HCT116 (cell line): ENCODE measurements around the gene SPRY4. TPM values are rescaled to one million over a fixed set of nuclear protein-coding genes. Genes with fewer than 3 reads are reported as not detected.

Source experiments
- ATAC-seq: fragments of 200-7000 bp; cut with Tn5 transposase; 2 replicates; pipeline ENCODE4 v1.9.1; 2020; ENCODE audit warnings: mild to moderate bottlenecking, moderate library complexity
- BruUV-seq: library from RNA; stranded (reverse); fragments of 400-500 nt; replicated peaks from 2 replicates; lab custom pipeline; 2021; lab: Mats Ljungman, UMichigan
- CTCF ChIA-PET: fragments of 300-600 bp; sonication (Branson Sonifier 250); formaldehyde crosslinking; loops from one replicate; lab custom pipeline; 2021; ENCODE audit warnings: antibody characterized with exemption; lab: Charles Lee
- POLR2A ChIA-PET: fragments of 300-600, 350-600 bp; sonication (Branson Sonifier 250); formaldehyde crosslinking; loops from one replicate; lab custom pipeline; 2021; ENCODE audit warnings: antibody characterized with exemption; lab: Charles Lee
- RAD21 ChIA-PET, 2 experiments: fragments of 300-600 bp; sonication (Branson Sonifier 250); formaldehyde crosslinking; loops; one replicate each; lab custom pipeline; 2023; ENCODE audit warnings: low total read pairs in 2 of 2; ENCODE audit not compliant: uncharacterized antibody in 2 of 2, unreplicated experiment in 2 of 2, low non-redundant PET in 1 of 2; lab: Charles Lee
- DNase-seq: peaks from one replicate; pipeline ENCODE4 v3.0.0-alpha.2; 2010; ENCODE audit warnings: low read depth, low spot score
- H2AFZ ChIP-seq: fragments of 200-600 bp; shearing (Covaris generic), sonication (generic); 2 replicates; pipeline ENCODE4 v1.6.1; 2017; ENCODE audit warnings: low read depth, mixed run types, mixed read lengths, antibody characterized with exemption, low read length; ENCODE audit not compliant: poor library complexity, severe bottlenecking
- H3K27ac ChIP-seq: 2 replicates; pipeline ENCODE4 v1.5.1; 2012; ENCODE audit warnings: low read depth, low read length
- H3K27me3 ChIP-seq: fragments of 200-600 bp; sonication (generic); 2 replicates; pipeline ENCODE4 v1.6.1; 2016; ENCODE audit warnings: mixed run types, low read length, mixed read lengths; ENCODE audit not compliant: insufficient read depth
- H3K36me3 ChIP-seq, 2 experiments: fragments of 200-500 bp in 1 of 2; fragments of 200-600 bp in 1 of 2; sonication (Bioruptor generic) in 1 of 2; sonication (generic) in 1 of 2; 2 replicates each; pipeline versions ENCODE4 v1.5.1 to v1.6.1; 2014 to 2016; ENCODE audit warnings: low read length in 2 of 2, inconsistent platforms in 1 of 2, mixed read lengths in 1 of 2, mixed run types in 1 of 2; ENCODE audit not compliant: insufficient read depth in 2 of 2, control insufficient read depth in 1 of 2
- H3K4me1 ChIP-seq, 2 experiments: fragments of 200-600 bp in 1 of 2; sonication (generic) in 1 of 2; 2 replicates each; pipeline versions ENCODE4 v1.5.1 to v1.6.1; 2012 to 2017; ENCODE audit warnings: low read length in 2 of 2, inconsistent platforms in 1 of 2, mild to moderate bottlenecking in 1 of 2, mixed read lengths in 1 of 2, mixed run types in 1 of 2, moderate library complexity in 1 of 2; ENCODE audit not compliant: insufficient read depth in 2 of 2, control insufficient read depth in 1 of 2
- H3K4me2 ChIP-seq: fragments of 200-600 bp; sonication (generic); 2 replicates; pipeline ENCODE4 v1.6.1; 2017; ENCODE audit warnings: mixed run types, low read length, mixed read lengths
- H3K4me3 ChIP-seq, 2 experiments: fragments of 200-600 bp in 1 of 2; sonication (generic) in 1 of 2; replicated peaks in 1 of 2; 2 replicates each; pipeline ENCODE4 v1.5.1; 2011 to 2016; ENCODE audit warnings: low read length in 2 of 2, control low read depth in 1 of 2, low read depth in 1 of 2, mild to moderate bottlenecking in 1 of 2, mixed read lengths in 1 of 2, mixed run types in 1 of 2
- H3K79me2 ChIP-seq: fragments of 200-600 bp; sonication (generic); 2 replicates; pipeline ENCODE4 v1.6.1; 2017; ENCODE audit warnings: mild to moderate bottlenecking, mixed run types, low read length, moderate library complexity, mixed read lengths; ENCODE audit not compliant: insufficient read depth
- H3K9ac ChIP-seq: fragments of 200-600 bp; sonication (generic); 2 replicates; pipeline ENCODE4 v1.6.1; 2016; ENCODE audit warnings: low read length, mixed read lengths
- H3K9me2 ChIP-seq: fragments of 200-600 bp; sonication (generic), shearing (Covaris generic); 2 replicates; pipeline ENCODE4 v1.6.1; 2017; ENCODE audit warnings: mixed run types, mild to moderate bottlenecking, moderate library complexity; ENCODE audit not compliant: insufficient read depth
- H3K9me3 ChIP-seq, 2 experiments: fragments of 200-500 bp in 1 of 2; fragments of 200-600 bp in 1 of 2; sonication (Bioruptor generic) in 1 of 2; sonication (generic) in 1 of 2; 2 replicates each; pipeline ENCODE4 v1.6.1; 2014 to 2017; ENCODE audit warnings: low read length in 2 of 2, mixed read lengths in 2 of 2, inconsistent platforms in 1 of 2, low read depth in 1 of 2, mild to moderate bottlenecking in 1 of 2, mixed run types in 1 of 2, moderate library complexity in 1 of 2; ENCODE audit not compliant: control insufficient read depth in 1 of 2, insufficient read depth in 1 of 2
- H4K20me1 ChIP-seq: fragments of 200-600 bp; sonication (generic), shearing (Covaris generic); 2 replicates; pipeline ENCODE4 v1.6.1; 2017; ENCODE audit warnings: mixed run types, mild to moderate bottlenecking, moderate library complexity; ENCODE audit not compliant: insufficient read depth
- CBX3 ChIP-seq: IDR thresholded peaks from 2 replicates; pipeline ENCODE4 v1.6.1; 2012; ENCODE audit warnings: low read depth
- CEBPB ChIP-seq: IDR thresholded peaks from 2 replicates; pipeline ENCODE4 v1.6.1; 2012; ENCODE audit warnings: low read depth
- ELF1 ChIP-seq: IDR thresholded peaks from 2 replicates; pipeline ENCODE4 v1.6.1; 2012; ENCODE audit warnings: low read depth, borderline replicate concordance
- POLR2A ChIP-seq: IDR thresholded peaks from 2 replicates; pipeline ENCODE4 v1.7.0; 2011; ENCODE audit warnings: borderline replicate concordance; ENCODE audit not compliant: insufficient read depth, insufficient read length; ENCODE audit errors: extremely low read depth
- RAD21 ChIP-seq: IDR thresholded peaks from 2 replicates; pipeline ENCODE4 v1.6.1; 2012; ENCODE audit warnings: low read depth, mild to moderate bottlenecking
- SIN3A ChIP-seq: IDR thresholded peaks from 2 replicates; pipeline ENCODE4 v1.6.1; 2012; ENCODE audit warnings: low read depth
- intact Hi-C: fragments of 100-400 bp; cut with micrococcal nuclease; formaldehyde crosslinking; loops from 2 replicates; pipeline ENCODE4 v1.10.0; 2022
- total RNA-seq: library from RNA; stranded (reverse); gene quantifications from one replicate; pipeline ENCODE4 v1.2.1, GENCODE V29; 2021; ENCODE audit not compliant: unreplicated experiment
- TF ChIP-seq, protein P1 (sequence below): IDR thresholded peaks from 2 replicates; pipeline ENCODE4 v1.6.1; 2012
- TF ChIP-seq, protein P2 (sequence below), 3 experiments: fragments of 200-600 bp in 1 of 3; sonication (generic) in 1 of 3; IDR thresholded peaks in 2 of 3; conservative IDR thresholded peaks in 1 of 3; 2 replicates each; pipeline ENCODE4 v1.5.1; 2012 to 2017; ENCODE audit warnings: low read depth in 2 of 3, low read length in 2 of 3, antibody characterized with exemption in 1 of 3, borderline replicate concordance in 1 of 3, control low read depth in 1 of 3, mild to moderate bottlenecking in 1 of 3, mixed read lengths in 1 of 3, mixed run types in 1 of 3, moderate library complexity in 1 of 3; ENCODE audit not compliant: insufficient read depth in 1 of 3

SPRY4 gene
- total RNA-seq, 1 experiment from 2014 or later, result 112 TPM

DNA sequence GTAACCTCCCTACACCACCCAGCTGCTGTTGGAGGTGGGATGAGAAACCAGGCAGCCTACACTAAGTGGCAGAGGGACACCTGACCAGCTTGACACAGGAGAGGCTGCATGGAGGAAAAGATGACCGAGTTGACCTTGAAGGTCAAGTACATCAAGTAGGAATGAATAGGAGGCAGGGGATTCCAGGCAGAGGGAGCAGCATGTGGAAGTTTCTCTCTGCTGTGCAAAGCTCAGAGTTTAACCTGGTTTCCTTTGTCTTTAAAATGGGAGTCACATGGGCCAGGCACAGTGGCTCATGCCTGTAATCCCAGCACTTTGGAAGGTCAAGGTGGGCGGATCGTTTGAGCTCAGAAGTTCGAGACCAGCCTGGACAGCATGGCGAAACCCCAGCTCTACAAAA, 32.6 kb downstream of the SPRY4 start (continued):
- TF ChIP-seq, protein P1, sequence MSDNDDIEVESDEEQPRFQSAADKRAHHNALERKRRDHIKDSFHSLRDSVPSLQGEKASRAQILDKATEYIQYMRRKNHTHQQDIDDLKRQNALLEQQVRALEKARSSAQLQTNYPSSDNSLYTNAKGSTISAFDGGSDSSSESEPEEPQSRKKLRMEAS, result no peak

DNA sequence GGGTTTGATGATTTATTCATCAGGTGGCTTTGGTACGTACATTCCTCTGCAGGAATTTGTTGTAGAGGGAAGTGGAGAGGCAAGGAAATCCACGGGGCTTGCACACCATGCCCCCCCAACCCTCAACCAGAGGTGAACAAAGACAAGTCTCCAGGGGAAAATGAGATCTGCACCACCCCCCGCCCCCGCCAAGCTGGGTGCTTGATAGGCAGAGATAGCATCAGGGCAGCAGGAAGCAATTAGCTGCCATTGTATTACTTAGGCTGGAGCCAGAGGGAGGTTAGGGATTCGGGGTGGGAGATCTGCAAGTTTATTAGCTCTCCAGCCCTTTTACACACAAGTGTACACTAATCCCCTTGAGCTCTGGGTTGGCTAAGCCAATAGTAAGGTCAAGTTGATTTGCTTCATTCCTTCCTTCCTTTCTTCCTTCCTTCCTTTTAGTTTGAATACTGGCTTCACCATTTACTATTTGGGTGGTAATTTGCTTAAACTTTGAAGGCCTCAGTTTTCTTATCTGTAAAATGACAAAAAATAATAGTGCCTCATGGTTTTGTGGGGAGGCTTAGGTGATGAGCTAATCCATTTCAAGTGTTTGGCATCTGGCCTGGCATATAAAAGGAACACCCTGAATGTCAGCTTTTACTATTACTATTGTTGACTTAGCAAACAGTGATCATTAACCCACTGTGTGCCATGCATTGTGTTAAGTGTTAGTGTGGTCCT, 34.1 kb downstream of the SPRY4 start:
- Histone ChIP-seq H2AFZ (no peak overlapping the region), H3K27ac (no peak overlapping the region), H3K4me2 (no peak overlapping the region), H3K4me1 (peaks cover 8 to 21% of the 10 kb centered on the region in 2 experiments; a peak in 3 of 4 replicates), H3K9me3 (no peaks in the 10 kb centered on the region), H3K27me3 (no peaks in the 10 kb centered on the region), H4K20me1 (no peaks in the 10 kb centered on the region), H3K79me2 (peaks cover 18% of the 10 kb centered on the region; the same call in 1 of the 2 replicates), H3K9me2 (no peaks in the 10 kb centered on the region), H3K9ac (no peak overlapping the region), H3K36me3 (peaks cover 0 to 4% of the 10 kb centered on the region in 2 experiments; a peak in 1 of 4 replicates), H3K4me3 (no peak overlapping the region)
- TF ChIP-seq POLR2A, result no peak
- no peak for TF ChIP-seq RAD21
- no peak for TF ChIP-seq SIN3A
- no peak for TF ChIP-seq CEBPB
- no peak for TF ChIP-seq CBX3
- no peak for TF ChIP-seq ELF1
- TF ChIP-seq, protein P2, sequence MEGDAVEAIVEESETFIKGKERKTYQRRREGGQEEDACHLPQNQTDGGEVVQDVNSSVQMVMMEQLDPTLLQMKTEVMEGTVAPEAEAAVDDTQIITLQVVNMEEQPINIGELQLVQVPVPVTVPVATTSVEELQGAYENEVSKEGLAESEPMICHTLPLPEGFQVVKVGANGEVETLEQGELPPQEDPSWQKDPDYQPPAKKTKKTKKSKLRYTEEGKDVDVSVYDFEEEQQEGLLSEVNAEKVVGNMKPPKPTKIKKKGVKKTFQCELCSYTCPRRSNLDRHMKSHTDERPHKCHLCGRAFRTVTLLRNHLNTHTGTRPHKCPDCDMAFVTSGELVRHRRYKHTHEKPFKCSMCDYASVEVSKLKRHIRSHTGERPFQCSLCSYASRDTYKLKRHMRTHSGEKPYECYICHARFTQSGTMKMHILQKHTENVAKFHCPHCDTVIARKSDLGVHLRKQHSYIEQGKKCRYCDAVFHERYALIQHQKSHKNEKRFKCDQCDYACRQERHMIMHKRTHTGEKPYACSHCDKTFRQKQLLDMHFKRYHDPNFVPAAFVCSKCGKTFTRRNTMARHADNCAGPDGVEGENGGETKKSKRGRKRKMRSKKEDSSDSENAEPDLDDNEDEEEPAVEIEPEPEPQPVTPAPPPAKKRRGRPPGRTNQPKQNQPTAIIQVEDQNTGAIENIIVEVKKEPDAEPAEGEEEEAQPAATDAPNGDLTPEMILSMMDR (IDR thresholded peaks at IDR 0.05 in 2 of 3, conservative IDR thresholded peaks at IDR 0.05 in 1 of 3; ENCODE audit: borderline replicate concordance in 1 of 3, insufficient read depth in 1 of 3, low read depth in 2 of 3, low read length in 2 of 3), result no peak
- ChIA-PET CTCF (no interaction called here), RAD21 (no interaction called here), POLR2A (no interaction called here)
- ATAC-seq, result no peak
- intact Hi-C loops, result no loop called here
- no TSS peak for BruUV-seq
- no peak for DNase-seq
